Lower leg skin (tissue), 3 donors: ENCODE results near the gene KRTAP10-4.

Experiments
- POLR2A ChIP-seq, 2 donors: fragments of 450-650 bp; IDR thresholded peaks; one replicate each; pipeline ENCODE4 v1.6.1; 2016 to 2017; ENCODE audit warnings: antibody characterized with exemption in 2 of 2, mild to moderate bottlenecking in 1 of 2, moderate library complexity in 1 of 2
- TF ChIP-seq, protein P1 (sequence below), 3 donors: fragments of 450-650 bp; IDR thresholded peaks; one replicate each; pipeline ENCODE4 v1.5.1; 2016; ENCODE audit warnings: antibody characterized with exemption in 3 of 3, mild to moderate bottlenecking in 3 of 3, moderate library complexity in 2 of 3

DNA sequence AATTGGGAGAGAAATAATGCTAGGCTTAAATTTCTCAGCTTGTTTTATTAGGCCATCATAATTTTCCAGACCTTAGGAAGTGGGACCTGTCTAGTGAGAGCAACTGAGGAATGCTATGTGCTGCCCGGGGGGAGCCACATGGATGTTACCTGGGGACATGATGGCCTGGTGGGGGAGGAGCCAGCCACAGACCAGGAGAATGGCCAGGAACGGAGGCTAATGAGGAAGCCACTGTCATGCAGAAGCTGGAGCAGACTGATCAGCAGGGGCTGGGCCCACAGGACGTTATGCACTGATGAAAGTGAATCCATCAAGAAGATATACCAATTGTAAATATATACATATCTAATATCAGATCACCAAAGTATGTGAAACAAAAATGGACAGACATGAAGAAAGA is 29.0 kb upstream of the KRTAP10-4 start:
- TF ChIP-seq, protein P1, sequence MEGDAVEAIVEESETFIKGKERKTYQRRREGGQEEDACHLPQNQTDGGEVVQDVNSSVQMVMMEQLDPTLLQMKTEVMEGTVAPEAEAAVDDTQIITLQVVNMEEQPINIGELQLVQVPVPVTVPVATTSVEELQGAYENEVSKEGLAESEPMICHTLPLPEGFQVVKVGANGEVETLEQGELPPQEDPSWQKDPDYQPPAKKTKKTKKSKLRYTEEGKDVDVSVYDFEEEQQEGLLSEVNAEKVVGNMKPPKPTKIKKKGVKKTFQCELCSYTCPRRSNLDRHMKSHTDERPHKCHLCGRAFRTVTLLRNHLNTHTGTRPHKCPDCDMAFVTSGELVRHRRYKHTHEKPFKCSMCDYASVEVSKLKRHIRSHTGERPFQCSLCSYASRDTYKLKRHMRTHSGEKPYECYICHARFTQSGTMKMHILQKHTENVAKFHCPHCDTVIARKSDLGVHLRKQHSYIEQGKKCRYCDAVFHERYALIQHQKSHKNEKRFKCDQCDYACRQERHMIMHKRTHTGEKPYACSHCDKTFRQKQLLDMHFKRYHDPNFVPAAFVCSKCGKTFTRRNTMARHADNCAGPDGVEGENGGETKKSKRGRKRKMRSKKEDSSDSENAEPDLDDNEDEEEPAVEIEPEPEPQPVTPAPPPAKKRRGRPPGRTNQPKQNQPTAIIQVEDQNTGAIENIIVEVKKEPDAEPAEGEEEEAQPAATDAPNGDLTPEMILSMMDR (IDR thresholded peaks at IDR 0.05) = no peak
- no peak for TF ChIP-seq POLR2A (IDR thresholded peaks at IDR 0.05)
